ENCODE results near the gene DISC1.

DNA sequence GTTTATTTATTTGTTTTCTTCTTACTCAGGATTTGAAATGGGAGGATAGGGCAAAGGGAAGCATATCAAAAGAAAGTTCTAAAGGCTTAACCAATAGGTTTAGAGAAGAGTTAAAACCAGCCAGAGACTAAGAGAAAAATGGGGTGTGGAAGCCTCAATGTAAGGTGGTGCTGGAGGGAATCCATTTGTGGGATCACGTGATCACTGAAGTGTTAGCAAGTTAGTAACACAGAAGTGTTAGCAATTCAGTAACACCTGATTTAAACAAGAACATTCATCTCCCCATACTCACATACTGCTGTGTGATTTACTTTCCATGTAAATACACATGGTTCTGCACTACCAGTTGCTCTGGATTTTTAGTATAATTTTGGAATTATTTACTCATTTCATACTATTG is 451.2 kb downstream of the DISC1 start:
- TF ChIP-seq, protein P1, sequence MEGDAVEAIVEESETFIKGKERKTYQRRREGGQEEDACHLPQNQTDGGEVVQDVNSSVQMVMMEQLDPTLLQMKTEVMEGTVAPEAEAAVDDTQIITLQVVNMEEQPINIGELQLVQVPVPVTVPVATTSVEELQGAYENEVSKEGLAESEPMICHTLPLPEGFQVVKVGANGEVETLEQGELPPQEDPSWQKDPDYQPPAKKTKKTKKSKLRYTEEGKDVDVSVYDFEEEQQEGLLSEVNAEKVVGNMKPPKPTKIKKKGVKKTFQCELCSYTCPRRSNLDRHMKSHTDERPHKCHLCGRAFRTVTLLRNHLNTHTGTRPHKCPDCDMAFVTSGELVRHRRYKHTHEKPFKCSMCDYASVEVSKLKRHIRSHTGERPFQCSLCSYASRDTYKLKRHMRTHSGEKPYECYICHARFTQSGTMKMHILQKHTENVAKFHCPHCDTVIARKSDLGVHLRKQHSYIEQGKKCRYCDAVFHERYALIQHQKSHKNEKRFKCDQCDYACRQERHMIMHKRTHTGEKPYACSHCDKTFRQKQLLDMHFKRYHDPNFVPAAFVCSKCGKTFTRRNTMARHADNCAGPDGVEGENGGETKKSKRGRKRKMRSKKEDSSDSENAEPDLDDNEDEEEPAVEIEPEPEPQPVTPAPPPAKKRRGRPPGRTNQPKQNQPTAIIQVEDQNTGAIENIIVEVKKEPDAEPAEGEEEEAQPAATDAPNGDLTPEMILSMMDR (conservative IDR thresholded peaks at IDR 0.05 in 1 of 2, IDR thresholded peaks at IDR 0.05 in 1 of 2; ENCODE audit: extremely low read depth in 1 of 2, insufficient read depth in 1 of 2, low read depth in 1 of 2, low read length in 2 of 2), result no peak
- TF ChIP-seq EZH2 (IDR thresholded peaks at IDR 0.05; ENCODE audit: borderline replicate concordance, low read length), result no peak
